HL-60 (cell line): ENCODE measurements around the gene MOBP.

Source experiments
- DNase-seq, 2 experiments: peaks; one replicate each; pipeline ENCODE4 v3.0.0-alpha.2; 2010 to 2020; ENCODE audit warnings: low read depth in 1 of 2, low spot score in 1 of 2
- H3K27ac ChIP-seq: fragments of 250-450 bp; sonication (Bioruptor Pico); replicated peaks from 2 replicates; pipeline ENCODE4 v1.5.1; 2020; ENCODE audit warnings: mild to moderate bottlenecking, moderate library complexity
- H3K27me3 ChIP-seq: fragments of 250-450 bp; sonication (Bioruptor Pico); 2 replicates; pipeline ENCODE4 v1.5.1; 2021; ENCODE audit warnings: mild to moderate bottlenecking, moderate library complexity; ENCODE audit not compliant: insufficient read depth, poor library complexity, severe bottlenecking
- H3K4me3 ChIP-seq: replicated peaks from 2 replicates; pipeline ENCODE4 v1.5.1; 2011; ENCODE audit warnings: mild to moderate bottlenecking, control low read depth, low read length; ENCODE audit not compliant: insufficient read depth
- GABPA ChIP-seq: IDR thresholded peaks from 2 replicates; pipeline ENCODE4 v1.6.1; 2012; ENCODE audit warnings: low read depth
- POLR2AphosphoS5 ChIP-seq: IDR thresholded peaks from 2 replicates; pipeline ENCODE4 v1.6.1; 2012; ENCODE audit warnings: low read depth
- SPI1 ChIP-seq: IDR thresholded peaks from 2 replicates; pipeline ENCODE4 v1.6.1; 2012; ENCODE audit warnings: low read depth, mild to moderate bottlenecking, borderline replicate concordance
- TF ChIP-seq, protein P1 (sequence below): IDR thresholded peaks from 2 replicates; pipeline ENCODE4 v1.6.1; 2012; ENCODE audit warnings: low read depth; ENCODE audit not compliant: insufficient replicate concordance
- TF ChIP-seq, protein P2 (sequence below): IDR thresholded peaks from one replicate; pipeline ENCODE4 v1.5.1; 2011; ENCODE audit warnings: low read length, control low read depth, inconsistent platforms; ENCODE audit not compliant: insufficient read depth

Gene MOBP

DNA sequence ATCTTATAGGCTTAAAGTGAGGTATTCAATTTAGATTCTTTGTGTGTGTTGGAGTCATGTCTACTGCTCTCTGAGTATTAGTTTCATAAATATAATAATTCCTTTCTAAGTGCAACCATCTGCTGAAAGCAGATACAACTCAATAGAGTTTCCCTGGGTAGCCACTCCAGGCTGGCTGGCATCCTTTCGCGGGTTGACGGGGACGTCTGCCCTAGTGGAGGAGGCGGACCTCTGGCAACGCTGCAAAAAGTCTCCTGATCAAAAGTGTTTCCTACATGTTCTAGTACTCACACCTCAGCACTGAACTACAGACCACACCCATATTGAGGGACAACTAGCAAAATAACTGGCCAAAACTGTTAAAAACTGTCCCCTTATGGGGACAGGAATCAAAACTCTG is 2.5 kb downstream of the MOBP start:
- no peak for DNase-seq
- no peak overlapping the region for H3K4me3 ChIP-seq
- no peaks in the 10 kb centered on the region for H3K27me3 ChIP-seq
- no peak for TF ChIP-seq GABPA
- TF ChIP-seq POLR2AphosphoS5 = no peak
- no peak overlapping the region for H3K27ac ChIP-seq

DNA sequence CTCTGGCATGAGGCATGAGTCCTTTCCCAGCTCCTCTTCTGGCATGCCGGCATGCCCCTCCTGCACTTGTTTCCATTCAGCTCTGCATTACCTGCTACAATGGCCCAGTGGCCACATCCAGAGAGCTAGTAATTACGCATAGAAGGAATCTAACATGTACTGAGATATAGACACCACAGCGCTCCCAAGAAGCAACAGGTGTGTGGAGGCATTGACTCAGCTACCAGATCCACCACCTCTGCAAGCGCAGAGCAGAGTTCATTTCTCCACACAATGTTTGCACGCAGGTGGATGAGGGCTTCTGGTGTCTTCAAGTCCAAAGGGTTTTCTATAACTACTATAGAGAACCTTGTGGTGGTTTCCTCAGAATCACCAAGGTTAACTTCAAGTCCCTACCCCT is 4.2 kb downstream of the MOBP start:
- TF ChIP-seq, protein P1, sequence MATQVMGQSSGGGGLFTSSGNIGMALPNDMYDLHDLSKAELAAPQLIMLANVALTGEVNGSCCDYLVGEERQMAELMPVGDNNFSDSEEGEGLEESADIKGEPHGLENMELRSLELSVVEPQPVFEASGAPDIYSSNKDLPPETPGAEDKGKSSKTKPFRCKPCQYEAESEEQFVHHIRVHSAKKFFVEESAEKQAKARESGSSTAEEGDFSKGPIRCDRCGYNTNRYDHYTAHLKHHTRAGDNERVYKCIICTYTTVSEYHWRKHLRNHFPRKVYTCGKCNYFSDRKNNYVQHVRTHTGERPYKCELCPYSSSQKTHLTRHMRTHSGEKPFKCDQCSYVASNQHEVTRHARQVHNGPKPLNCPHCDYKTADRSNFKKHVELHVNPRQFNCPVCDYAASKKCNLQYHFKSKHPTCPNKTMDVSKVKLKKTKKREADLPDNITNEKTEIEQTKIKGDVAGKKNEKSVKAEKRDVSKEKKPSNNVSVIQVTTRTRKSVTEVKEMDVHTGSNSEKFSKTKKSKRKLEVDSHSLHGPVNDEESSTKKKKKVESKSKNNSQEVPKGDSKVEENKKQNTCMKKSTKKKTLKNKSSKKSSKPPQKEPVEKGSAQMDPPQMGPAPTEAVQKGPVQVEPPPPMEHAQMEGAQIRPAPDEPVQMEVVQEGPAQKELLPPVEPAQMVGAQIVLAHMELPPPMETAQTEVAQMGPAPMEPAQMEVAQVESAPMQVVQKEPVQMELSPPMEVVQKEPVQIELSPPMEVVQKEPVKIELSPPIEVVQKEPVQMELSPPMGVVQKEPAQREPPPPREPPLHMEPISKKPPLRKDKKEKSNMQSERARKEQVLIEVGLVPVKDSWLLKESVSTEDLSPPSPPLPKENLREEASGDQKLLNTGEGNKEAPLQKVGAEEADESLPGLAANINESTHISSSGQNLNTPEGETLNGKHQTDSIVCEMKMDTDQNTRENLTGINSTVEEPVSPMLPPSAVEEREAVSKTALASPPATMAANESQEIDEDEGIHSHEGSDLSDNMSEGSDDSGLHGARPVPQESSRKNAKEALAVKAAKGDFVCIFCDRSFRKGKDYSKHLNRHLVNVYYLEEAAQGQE = no peak
- TF ChIP-seq POLR2AphosphoS5 = no peak
- TF ChIP-seq, protein P2, sequence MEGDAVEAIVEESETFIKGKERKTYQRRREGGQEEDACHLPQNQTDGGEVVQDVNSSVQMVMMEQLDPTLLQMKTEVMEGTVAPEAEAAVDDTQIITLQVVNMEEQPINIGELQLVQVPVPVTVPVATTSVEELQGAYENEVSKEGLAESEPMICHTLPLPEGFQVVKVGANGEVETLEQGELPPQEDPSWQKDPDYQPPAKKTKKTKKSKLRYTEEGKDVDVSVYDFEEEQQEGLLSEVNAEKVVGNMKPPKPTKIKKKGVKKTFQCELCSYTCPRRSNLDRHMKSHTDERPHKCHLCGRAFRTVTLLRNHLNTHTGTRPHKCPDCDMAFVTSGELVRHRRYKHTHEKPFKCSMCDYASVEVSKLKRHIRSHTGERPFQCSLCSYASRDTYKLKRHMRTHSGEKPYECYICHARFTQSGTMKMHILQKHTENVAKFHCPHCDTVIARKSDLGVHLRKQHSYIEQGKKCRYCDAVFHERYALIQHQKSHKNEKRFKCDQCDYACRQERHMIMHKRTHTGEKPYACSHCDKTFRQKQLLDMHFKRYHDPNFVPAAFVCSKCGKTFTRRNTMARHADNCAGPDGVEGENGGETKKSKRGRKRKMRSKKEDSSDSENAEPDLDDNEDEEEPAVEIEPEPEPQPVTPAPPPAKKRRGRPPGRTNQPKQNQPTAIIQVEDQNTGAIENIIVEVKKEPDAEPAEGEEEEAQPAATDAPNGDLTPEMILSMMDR = no peak
- TF ChIP-seq GABPA = no peak
- no peak for TF ChIP-seq SPI1
- H3K27ac ChIP-seq = no peak overlapping the region
- H3K27me3 ChIP-seq = no peaks in the 10 kb centered on the region

DNA sequence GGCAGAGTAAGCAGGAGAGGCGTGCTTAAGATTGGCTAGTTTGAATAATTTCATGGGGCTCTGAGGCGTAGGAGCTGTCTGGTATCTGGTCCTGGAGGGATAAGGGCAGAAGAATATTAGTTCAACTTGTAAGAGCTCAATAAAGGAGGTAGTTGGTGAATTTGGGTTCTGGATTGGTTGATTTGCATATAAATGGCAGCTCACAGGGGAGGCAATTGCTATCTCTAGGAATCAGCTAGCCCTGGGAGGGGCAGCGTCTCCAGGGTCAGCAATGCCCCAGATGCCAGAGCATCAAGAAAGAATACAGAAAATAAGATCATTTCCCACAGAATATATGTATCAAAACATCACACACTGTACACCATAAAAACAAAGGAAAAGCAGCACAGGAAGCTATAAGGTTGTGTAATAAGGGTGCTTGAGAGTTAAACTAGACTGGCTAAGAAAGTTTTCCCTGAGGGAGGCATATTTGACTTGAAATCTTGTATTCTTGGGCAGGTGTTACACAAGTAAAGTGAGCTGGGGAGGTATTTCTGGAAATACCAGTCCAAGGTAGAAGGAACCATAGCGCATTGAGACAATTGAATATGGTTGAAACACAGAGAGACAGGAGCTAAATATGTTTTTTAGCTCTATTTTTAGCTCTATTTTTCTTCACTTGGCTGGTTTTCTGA is 6.1 kb downstream of the MOBP start:
- no peak overlapping the region for H3K27ac ChIP-seq
- H3K4me3 ChIP-seq = no peak overlapping the region
- TF ChIP-seq SPI1 (no peak), POLR2AphosphoS5 (no peak), GABPA (no peak)
- TF ChIP-seq, protein P1 = no peak
- TF ChIP-seq, protein P2 = no peak
- DNase-seq = no peak
- no peaks in the 10 kb centered on the region for H3K27me3 ChIP-seq

More for the DNA sequence above, 4.2 kb downstream of the MOBP start:
- no peak for DNase-seq
- no peak overlapping the region for H3K4me3 ChIP-seq

DNA sequence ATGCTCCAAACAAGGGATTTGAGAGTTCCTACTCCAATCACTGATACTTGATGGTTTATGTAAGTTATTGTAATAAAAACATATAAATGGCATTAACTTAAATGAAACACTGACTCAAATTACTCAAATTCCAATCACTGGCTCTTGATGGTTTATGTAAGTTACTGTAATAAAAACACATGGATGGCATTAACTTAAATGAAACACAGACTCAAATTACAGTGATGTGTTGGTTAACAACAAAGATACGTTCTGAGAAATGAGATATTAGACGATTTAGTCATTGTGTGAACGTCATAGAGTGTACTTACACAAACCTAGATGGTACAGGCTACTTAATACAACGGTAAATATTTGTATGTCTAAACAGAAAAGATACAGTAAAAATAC is 6.6 kb downstream of the MOBP start:
- no peak overlapping the region for H3K4me3 ChIP-seq
- no peak for DNase-seq
- H3K27me3 ChIP-seq = no peaks in the 10 kb centered on the region
- TF ChIP-seq SPI1 (no peak), GABPA (no peak), POLR2AphosphoS5 (no peak)
- TF ChIP-seq, protein P2 = no peak
- TF ChIP-seq, protein P1 = no peak
- no peak overlapping the region for H3K27ac ChIP-seq
